GM21825 (cell line): ENCODE data around the gene SLC2A9.
"Not testable (repeated sequence)": the region's sequence is repeated elsewhere in the genome, so short reads cannot be mapped to it uniquely, and the experiment has no call there.

Experiments
- ATAC-seq: cut with Tn5 transposase; IDR thresholded peaks from one replicate; pipeline ENCODE4 v1.9.1; 2021; ENCODE audit warnings: mild to moderate bottlenecking, moderate library complexity; ENCODE audit not compliant: unreplicated experiment

The SLC2A9 gene

GRCh38 chr4:9933956-9934355 is 87.3 kb downstream of the SLC2A9 start:
- ATAC-seq = no peak

GRCh38 chr4:9933184-9933583 is 88.1 kb downstream of the SLC2A9 start:
- no peak for ATAC-seq

- no peak for ATAC-seq
These were observed 88.5 kb downstream of the SLC2A9 start for GRCh38 chr4:9932771-9933170.

GRCh38 chr4:9931146-9931545 is 90.2 kb downstream of the SLC2A9 start:
- no peak for ATAC-seq

- ATAC-seq = no peak
These were observed 92.2 kb downstream of the SLC2A9 start for GRCh38 chr4:9929111-9929510.

GRCh38 chr4:9927341-9928007 is 93.8 kb downstream of the SLC2A9 start:
- ATAC-seq = no peak

GRCh38 chr4:9926586-9926985 is 94.7 kb downstream of the SLC2A9 start:
- ATAC-seq = no peak

GRCh38 chr4:9925750-9926439 is 95.4 kb downstream of the SLC2A9 start:
- no peak for ATAC-seq

- no peak for ATAC-seq
These were observed 96.5 kb downstream of the SLC2A9 start for GRCh38 chr4:9924750-9925149.

GRCh38 chr4:9923195-9923812 is 98.0 kb downstream of the SLC2A9 start:
- no peak for ATAC-seq

GRCh38 chr4:9921326-9921725 is 100.0 kb downstream of the SLC2A9 start:
- ATAC-seq = no peak

GRCh38 chr4:9920029-9920428 is 101.3 kb downstream of the SLC2A9 start:
- no peak for ATAC-seq

- no peak for ATAC-seq
These were observed 102.2 kb downstream of the SLC2A9 start for GRCh38 chr4:9919047-9919446.

GRCh38 chr4:9918484-9918883 is 102.8 kb downstream of the SLC2A9 start:
- ATAC-seq = no peak

GRCh38 chr4:9916937-9917336 is 104.4 kb downstream of the SLC2A9 start:
- no peak for ATAC-seq

- ATAC-seq = no peak
These were observed 105.0 kb downstream of the SLC2A9 start for GRCh38 chr4:9916346-9916745.

- no peak for ATAC-seq
These were observed 107.5 kb downstream of the SLC2A9 start for GRCh38 chr4:9913846-9914245.

GRCh38 chr4:9906996-9907395 is 114.3 kb downstream of the SLC2A9 start:
- no peak for ATAC-seq

GRCh38 chr4:9904976-9905587 is 116.2 kb downstream of the SLC2A9 start:
- ATAC-seq = no peak

GRCh38 chr4:9903317-9903716 is 118.0 kb downstream of the SLC2A9 start:
- ATAC-seq = no peak

- ATAC-seq = no peak
These were observed 120.0 kb downstream of the SLC2A9 start for GRCh38 chr4:9901257-9901656.

- ATAC-seq = not testable (repeated sequence)
These were observed 120.7 kb downstream of the SLC2A9 start for GRCh38 chr4:9900633-9901032.
